ENCODE measurements around the gene ATP7B. TPM values are rescaled to one million over a fixed set of nuclear protein-coding genes. Genes with fewer than 3 reads are reported as not detected.

Gene ATP7B
- total and polyA plus RNA-seq, 2 donors (not counting 1 experiment from before 2014, with no cell fraction given) = 1.7 to 3.3 TPM

GRCh38 chr13:52029569-52029968 is 18.3 kb upstream of the ATP7B start:
- Histone ChIP-seq H3K4me3 (replicated peaks in 1 of 4; ENCODE audit: control extremely low read depth in 1 of 4, insufficient read depth in 1 of 4, low read depth in 3 of 4, low read length in 4 of 4) (no peak overlapping the region), H3K27ac (ENCODE audit: insufficient read depth, low read length) (no peak overlapping the region), H3K4me1 (ENCODE audit: control insufficient read depth, extremely low read depth, insufficient read depth, low read length) (no peaks in the 10 kb centered on the region), H3K9me3 (ENCODE audit: control insufficient read depth, insufficient read depth, low read depth, low read length) (no peaks in the 10 kb centered on the region), H3K4me2 (ENCODE audit: extremely low read depth, insufficient read depth, low read length) (no peak overlapping the region), H4K20me1 (ENCODE audit: control insufficient read depth, extremely low read depth, insufficient read depth, low read length) (no peaks in the 10 kb centered on the region), H3K36me3 (ENCODE audit: control insufficient read depth, insufficient read depth, low read length) (no peaks in the 10 kb centered on the region), H2AFZ (ENCODE audit: low read length) (no peak overlapping the region), H3K27me3 (ENCODE audit: control insufficient read depth, insufficient read depth, low read length) (no peaks in the 10 kb centered on the region), H3K79me2 (ENCODE audit: control insufficient read depth, insufficient read depth, low read length) (no peaks in the 10 kb centered on the region), H3K9ac (ENCODE audit: insufficient read depth, low read length) (no peak overlapping the region)
- DNase-seq (ENCODE audit: low read depth in 2 of 2) = no peak
- no peak for TF ChIP-seq EZH2 (IDR thresholded peaks at IDR 0.05; ENCODE audit: low read length, missing control alignments)
- TF ChIP-seq, protein P1, sequence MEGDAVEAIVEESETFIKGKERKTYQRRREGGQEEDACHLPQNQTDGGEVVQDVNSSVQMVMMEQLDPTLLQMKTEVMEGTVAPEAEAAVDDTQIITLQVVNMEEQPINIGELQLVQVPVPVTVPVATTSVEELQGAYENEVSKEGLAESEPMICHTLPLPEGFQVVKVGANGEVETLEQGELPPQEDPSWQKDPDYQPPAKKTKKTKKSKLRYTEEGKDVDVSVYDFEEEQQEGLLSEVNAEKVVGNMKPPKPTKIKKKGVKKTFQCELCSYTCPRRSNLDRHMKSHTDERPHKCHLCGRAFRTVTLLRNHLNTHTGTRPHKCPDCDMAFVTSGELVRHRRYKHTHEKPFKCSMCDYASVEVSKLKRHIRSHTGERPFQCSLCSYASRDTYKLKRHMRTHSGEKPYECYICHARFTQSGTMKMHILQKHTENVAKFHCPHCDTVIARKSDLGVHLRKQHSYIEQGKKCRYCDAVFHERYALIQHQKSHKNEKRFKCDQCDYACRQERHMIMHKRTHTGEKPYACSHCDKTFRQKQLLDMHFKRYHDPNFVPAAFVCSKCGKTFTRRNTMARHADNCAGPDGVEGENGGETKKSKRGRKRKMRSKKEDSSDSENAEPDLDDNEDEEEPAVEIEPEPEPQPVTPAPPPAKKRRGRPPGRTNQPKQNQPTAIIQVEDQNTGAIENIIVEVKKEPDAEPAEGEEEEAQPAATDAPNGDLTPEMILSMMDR (conservative IDR thresholded peaks at IDR 0.05 in 1 of 2, IDR thresholded peaks at IDR 0.05 in 1 of 2; ENCODE audit: low read depth in 1 of 2, low read length in 2 of 2) = no peak

DNA sequence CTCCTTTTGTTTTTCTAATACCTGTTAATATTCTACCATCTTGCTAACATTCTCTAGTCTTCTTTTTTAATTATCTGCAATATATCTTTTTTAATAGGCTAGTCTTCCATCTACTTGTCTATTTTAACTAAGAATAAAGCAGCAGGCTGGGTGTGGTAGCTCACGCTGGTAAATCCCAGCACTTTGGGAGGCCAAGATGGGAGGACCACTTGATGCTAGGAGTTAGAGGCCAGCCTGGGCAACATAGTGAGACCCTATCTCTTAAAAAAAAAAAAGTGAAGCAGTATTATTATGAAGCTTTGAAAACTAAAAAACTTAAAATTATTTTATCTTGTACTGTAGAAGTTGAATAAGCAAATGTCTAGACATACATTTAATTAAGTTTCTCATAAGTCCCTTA is 16.6 kb upstream of the ATP7B start:
- H3K27me3 ChIP-seq (ENCODE audit: control insufficient read depth, insufficient read depth, low read length) = no peaks in the 10 kb centered on the region
- no peak overlapping the region for H3K4me2 ChIP-seq (ENCODE audit: extremely low read depth, insufficient read depth, low read length)
- H3K4me3 ChIP-seq (replicated peaks in 1 of 4; ENCODE audit: control extremely low read depth in 1 of 4, insufficient read depth in 1 of 4, low read depth in 3 of 4, low read length in 4 of 4) = no peak overlapping the region
- H3K4me1 ChIP-seq (ENCODE audit: control insufficient read depth, extremely low read depth, insufficient read depth, low read length) = no peaks in the 10 kb centered on the region
- no peak overlapping the region for H2AFZ ChIP-seq (ENCODE audit: low read length)
- TF ChIP-seq EZH2 (IDR thresholded peaks at IDR 0.05; ENCODE audit: low read length, missing control alignments) = no peak
- TF ChIP-seq, protein P1 (conservative IDR thresholded peaks at IDR 0.05 in 1 of 2, IDR thresholded peaks at IDR 0.05 in 1 of 2; ENCODE audit: low read depth in 1 of 2, low read length in 2 of 2) = no peak
- no peaks in the 10 kb centered on the region for H3K9me3 ChIP-seq (ENCODE audit: control insufficient read depth, insufficient read depth, low read depth, low read length)
- no peak overlapping the region for H3K9ac ChIP-seq (ENCODE audit: insufficient read depth, low read length)
- H3K27ac ChIP-seq (ENCODE audit: insufficient read depth, low read length) = no peak overlapping the region
- peaks cover 2% of the 10 kb centered on the region for H3K36me3 ChIP-seq (ENCODE audit: control insufficient read depth, insufficient read depth, low read length)
- H4K20me1 ChIP-seq (ENCODE audit: control insufficient read depth, extremely low read depth, insufficient read depth, low read length) = no peaks in the 10 kb centered on the region
- no peaks in the 10 kb centered on the region for H3K79me2 ChIP-seq (ENCODE audit: control insufficient read depth, insufficient read depth, low read length)
- DNase-seq (ENCODE audit: low read depth in 2 of 2) = no peak

DNA sequence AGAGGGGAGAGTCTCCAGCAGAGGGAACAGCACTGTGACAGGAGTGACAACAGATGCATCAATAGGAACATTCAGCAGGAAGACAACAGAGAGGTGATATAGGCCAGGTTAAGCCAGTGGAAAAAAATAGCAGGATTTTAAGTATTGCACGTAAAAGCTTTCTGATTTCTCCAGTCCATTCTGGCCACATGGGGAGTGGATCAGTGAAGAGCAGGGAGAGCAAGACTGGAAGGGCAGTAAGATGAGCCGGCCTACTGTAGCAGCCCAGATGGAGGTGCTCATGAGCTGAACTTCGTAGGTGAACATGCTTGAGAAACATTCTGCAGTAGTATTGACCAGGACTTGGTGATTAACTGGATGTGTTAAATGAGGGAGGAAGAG is 15.0 kb upstream of the ATP7B start:
- H3K36me3 ChIP-seq (ENCODE audit: control insufficient read depth, insufficient read depth, low read length) = peaks cover 2% of the 10 kb centered on the region
- DNase-seq (ENCODE audit: low read depth in 2 of 2) = peak in 1 of 2 donors; percentile 2

More for the DNA sequence above, 15.0 kb upstream of the ATP7B start:
- no peak overlapping the region for H3K27ac ChIP-seq (ENCODE audit: insufficient read depth, low read length)
- no peaks in the 10 kb centered on the region for H3K27me3 ChIP-seq (ENCODE audit: control insufficient read depth, insufficient read depth, low read length)
- H3K4me1 ChIP-seq (ENCODE audit: control insufficient read depth, extremely low read depth, insufficient read depth, low read length) = no peaks in the 10 kb centered on the region
- no peak overlapping the region for H2AFZ ChIP-seq (ENCODE audit: low read length)
- no peak overlapping the region for H3K4me2 ChIP-seq (ENCODE audit: extremely low read depth, insufficient read depth, low read length)
- no peaks in the 10 kb centered on the region for H3K79me2 ChIP-seq (ENCODE audit: control insufficient read depth, insufficient read depth, low read length)
- H4K20me1 ChIP-seq (ENCODE audit: control insufficient read depth, extremely low read depth, insufficient read depth, low read length) = no peaks in the 10 kb centered on the region
- H3K9me3 ChIP-seq (ENCODE audit: control insufficient read depth, insufficient read depth, low read depth, low read length) = no peaks in the 10 kb centered on the region
- no peak overlapping the region for H3K9ac ChIP-seq (ENCODE audit: insufficient read depth, low read length)
- H3K4me3 ChIP-seq (replicated peaks in 1 of 4; ENCODE audit: control extremely low read depth in 1 of 4, insufficient read depth in 1 of 4, low read depth in 3 of 4, low read length in 4 of 4) = no peak overlapping the region
- TF ChIP-seq, protein P1 (conservative IDR thresholded peaks at IDR 0.05 in 1 of 2, IDR thresholded peaks at IDR 0.05 in 1 of 2; ENCODE audit: low read depth in 1 of 2, low read length in 2 of 2) = no peak
- no peak for TF ChIP-seq EZH2 (IDR thresholded peaks at IDR 0.05; ENCODE audit: low read length, missing control alignments)
